ENCODE results near the gene PNPO. TPM values are rescaled to one million over a fixed set of nuclear protein-coding genes. Genes with fewer than 3 reads are reported as not detected.

PNPO gene
- polyA plus RNA-seq, 1 donor (not counting 4 experiments of a cell fraction or from before 2014, with no cell fraction given) = 35.5 TPM

DNA sequence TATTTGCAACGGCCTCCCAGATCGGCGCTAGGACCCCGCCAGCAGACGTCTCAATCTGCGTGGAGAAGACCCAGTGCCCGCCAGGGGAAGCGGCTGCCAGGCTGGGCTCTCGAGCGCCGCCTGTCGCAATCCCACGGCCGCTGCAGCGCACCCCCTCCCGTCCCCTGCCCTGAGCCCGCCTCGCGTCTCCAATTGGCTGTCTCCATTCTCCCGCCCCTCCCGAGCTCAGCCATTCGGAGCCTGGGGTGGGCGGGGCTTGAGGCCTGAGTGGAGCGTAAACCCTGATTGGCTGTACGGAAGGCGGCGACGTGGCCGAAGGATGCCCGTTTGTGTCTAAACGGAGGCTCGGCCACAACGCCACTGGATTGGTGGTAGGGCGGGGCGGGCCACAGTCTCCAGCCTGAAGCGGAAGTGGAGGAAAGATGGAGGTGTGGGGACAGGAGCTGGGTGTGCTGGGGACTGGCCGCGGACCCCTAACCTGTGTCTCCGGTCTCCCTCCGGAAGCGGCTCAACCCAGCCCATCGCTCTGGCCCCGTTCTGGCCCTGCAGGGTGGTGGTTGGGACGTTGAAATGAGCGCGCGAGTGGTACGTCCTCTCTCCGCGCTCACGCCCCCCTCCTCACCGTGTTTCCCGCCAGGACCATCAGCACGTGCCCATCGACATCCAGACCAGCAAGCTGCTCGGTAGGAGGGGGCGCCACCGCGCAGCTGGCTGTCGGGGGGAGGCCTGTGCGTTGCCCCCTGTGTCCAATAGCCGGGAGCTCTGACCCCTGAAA lies 29.5 kb downstream of the PNPO start, which contains the start of gene CDK5RAP3:
TSS of gene CDK5RAP3 (plus strand) at position 389 of the 775 bp plus-strand sequence. CDS start at position 423, 34 bp downstream.
- no peaks in the 10 kb centered on the region for H3K27me3 ChIP-seq (ENCODE audit: control insufficient read depth, extremely low read depth, insufficient read depth, low read length)
- H3K79me2 ChIP-seq (ENCODE audit: control insufficient read depth, insufficient read depth, low read length) = peaks cover 10% of the 10 kb centered on the region
- H3K4me1 ChIP-seq (ENCODE audit: control insufficient read depth, extremely low read depth, insufficient read depth, low read length) = peaks cover 27% of the 10 kb centered on the region
- H2AFZ ChIP-seq (ENCODE audit: control insufficient read depth, low read length) = peak within 1 kb of the TSS; percentile 95
- no peaks in the 10 kb centered on the region for H3K9me1 ChIP-seq (ENCODE audit: control insufficient read depth, extremely low read depth, insufficient read depth, low read length)
- H3K9me3 ChIP-seq (ENCODE audit: control insufficient read depth, low read depth, low read length) = no peaks in the 10 kb centered on the region
- dilution Hi-C loops (cut with MboI; ENCODE audit: extremely low pct_ligation_motif_present, low sequenced_read_pairs) = no loop called here
- peak within 1 kb of the TSS; percentile 74 for H3K27ac ChIP-seq (ENCODE audit: control insufficient read depth, insufficient read depth, low read length)
- H3K36me3 ChIP-seq (ENCODE audit: control insufficient read depth in 2 of 2, extremely low read depth in 1 of 2, insufficient read depth in 2 of 2, low read length in 2 of 2) = peaks cover 5 to 9% of the 10 kb centered on the region in 2 experiments
- H4K20me1 ChIP-seq (ENCODE audit: control insufficient read depth, extremely low read depth, insufficient read depth, low read length) = no peaks in the 10 kb centered on the region
- no peak for TF ChIP-seq EZH2 (IDR thresholded peaks at IDR 0.05; ENCODE audit: low read length)
- TF ChIP-seq, protein P1, sequence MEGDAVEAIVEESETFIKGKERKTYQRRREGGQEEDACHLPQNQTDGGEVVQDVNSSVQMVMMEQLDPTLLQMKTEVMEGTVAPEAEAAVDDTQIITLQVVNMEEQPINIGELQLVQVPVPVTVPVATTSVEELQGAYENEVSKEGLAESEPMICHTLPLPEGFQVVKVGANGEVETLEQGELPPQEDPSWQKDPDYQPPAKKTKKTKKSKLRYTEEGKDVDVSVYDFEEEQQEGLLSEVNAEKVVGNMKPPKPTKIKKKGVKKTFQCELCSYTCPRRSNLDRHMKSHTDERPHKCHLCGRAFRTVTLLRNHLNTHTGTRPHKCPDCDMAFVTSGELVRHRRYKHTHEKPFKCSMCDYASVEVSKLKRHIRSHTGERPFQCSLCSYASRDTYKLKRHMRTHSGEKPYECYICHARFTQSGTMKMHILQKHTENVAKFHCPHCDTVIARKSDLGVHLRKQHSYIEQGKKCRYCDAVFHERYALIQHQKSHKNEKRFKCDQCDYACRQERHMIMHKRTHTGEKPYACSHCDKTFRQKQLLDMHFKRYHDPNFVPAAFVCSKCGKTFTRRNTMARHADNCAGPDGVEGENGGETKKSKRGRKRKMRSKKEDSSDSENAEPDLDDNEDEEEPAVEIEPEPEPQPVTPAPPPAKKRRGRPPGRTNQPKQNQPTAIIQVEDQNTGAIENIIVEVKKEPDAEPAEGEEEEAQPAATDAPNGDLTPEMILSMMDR (optimal IDR thresholded peaks at IDR 0.05 in 1 of 3, IDR thresholded peaks at IDR 0.05 in 1 of 3, conservative IDR thresholded peaks at IDR 0.05 in 1 of 3; ENCODE audit: extremely low read depth in 1 of 3, insufficient read depth in 2 of 3, low read length in 3 of 3) = peak; percentile 73 to 99 (median 83)
- peak; percentile 72 for FAIRE-seq
- peak; percentile 92 for DNase-seq (ENCODE audit: low read depth, low spot score)
- H3K4me2 ChIP-seq (ENCODE audit: control insufficient read depth, extremely low read depth, insufficient read depth, low read depth, low read length) = peak within 1 kb of the TSS; percentile 93
- peak within 1 kb of the TSS; percentile 86 to 96 (median 92) for H3K4me3 ChIP-seq (ENCODE audit: control insufficient read depth in 2 of 3, extremely low read depth in 1 of 3, insufficient read depth in 2 of 3, low read depth in 1 of 3, low read length in 3 of 3)
- peak within 1 kb of the TSS; percentile 84 for H3K9ac ChIP-seq (ENCODE audit: control insufficient read depth, extremely low read depth, insufficient read depth, low read length)

DNA sequence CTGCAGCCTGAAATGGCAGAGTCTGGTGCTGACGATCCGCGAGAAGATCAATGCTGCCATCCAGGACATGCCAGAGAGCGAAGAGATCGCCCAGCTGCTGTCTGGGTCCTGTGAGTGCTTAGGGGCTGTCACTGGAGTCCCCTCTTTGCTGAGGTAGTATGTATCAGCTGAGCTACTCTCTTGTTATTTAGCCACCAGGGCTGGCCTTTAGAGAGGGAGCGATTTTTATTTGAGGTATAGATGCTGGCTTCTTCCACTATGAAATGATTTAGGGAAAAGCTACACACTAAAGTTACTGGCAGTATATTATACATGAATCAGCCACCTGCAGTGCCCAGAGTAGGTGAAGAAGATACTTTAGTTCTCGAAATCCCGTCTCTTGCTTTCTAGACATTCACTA lies 32.2 kb downstream of the PNPO start:
- no peak overlapping the region for H3K27ac ChIP-seq (ENCODE audit: control insufficient read depth, insufficient read depth, low read length)
- H4K20me1 ChIP-seq (ENCODE audit: control insufficient read depth, extremely low read depth, insufficient read depth, low read length) = no peaks in the 10 kb centered on the region
- no peak overlapping the region for H3K4me3 ChIP-seq (ENCODE audit: control insufficient read depth in 2 of 3, extremely low read depth in 1 of 3, insufficient read depth in 2 of 3, low read depth in 1 of 3, low read length in 3 of 3)
- no peaks in the 10 kb centered on the region for H3K9me1 ChIP-seq (ENCODE audit: control insufficient read depth, extremely low read depth, insufficient read depth, low read length)
- H3K36me3 ChIP-seq (ENCODE audit: control insufficient read depth in 2 of 2, extremely low read depth in 1 of 2, insufficient read depth in 2 of 2, low read length in 2 of 2) = peaks cover 13 to 14% of the 10 kb centered on the region in 2 experiments
- dilution Hi-C loops (cut with MboI; ENCODE audit: extremely low pct_ligation_motif_present, low sequenced_read_pairs) = no loop called here
- DNase-seq (ENCODE audit: low read depth, low spot score) (no peak), FAIRE-seq (no peak)
- no peak overlapping the region for H3K4me2 ChIP-seq (ENCODE audit: control insufficient read depth, extremely low read depth, insufficient read depth, low read depth, low read length)
- peaks cover 15% of the 10 kb centered on the region for H3K4me1 ChIP-seq (ENCODE audit: control insufficient read depth, extremely low read depth, insufficient read depth, low read length)
- no peaks in the 10 kb centered on the region for H3K27me3 ChIP-seq (ENCODE audit: control insufficient read depth, extremely low read depth, insufficient read depth, low read length)
- no peak overlapping the region for H3K9ac ChIP-seq (ENCODE audit: control insufficient read depth, extremely low read depth, insufficient read depth, low read length)
- TF ChIP-seq, protein P1 (optimal IDR thresholded peaks at IDR 0.05 in 1 of 3, IDR thresholded peaks at IDR 0.05 in 1 of 3, conservative IDR thresholded peaks at IDR 0.05 in 1 of 3; ENCODE audit: extremely low read depth in 1 of 3, insufficient read depth in 2 of 3, low read length in 3 of 3) = no peak
- TF ChIP-seq EZH2 (IDR thresholded peaks at IDR 0.05; ENCODE audit: low read length) = no peak
- peaks cover 10% of the 10 kb centered on the region for H3K79me2 ChIP-seq (ENCODE audit: control insufficient read depth, insufficient read depth, low read length)
- no peaks in the 10 kb centered on the region for H3K9me3 ChIP-seq (ENCODE audit: control insufficient read depth, low read depth, low read length)
- H2AFZ ChIP-seq (ENCODE audit: control insufficient read depth, low read length) = no peak overlapping the region

All from keratinocyte (primary cell).